Midbrain (tissue), 1 donor: ENCODE data around the gene GABRR1.
"Not testable (repeated sequence)": the region's sequence is repeated elsewhere in the genome, so short reads cannot be mapped to it uniquely, and the experiment has no call there.

Experiments
- DNase-seq: peaks from one replicate; lab custom pipeline; 2025; lab: John Stamatoyannopoulos, UW

Gene GABRR1

DNA sequence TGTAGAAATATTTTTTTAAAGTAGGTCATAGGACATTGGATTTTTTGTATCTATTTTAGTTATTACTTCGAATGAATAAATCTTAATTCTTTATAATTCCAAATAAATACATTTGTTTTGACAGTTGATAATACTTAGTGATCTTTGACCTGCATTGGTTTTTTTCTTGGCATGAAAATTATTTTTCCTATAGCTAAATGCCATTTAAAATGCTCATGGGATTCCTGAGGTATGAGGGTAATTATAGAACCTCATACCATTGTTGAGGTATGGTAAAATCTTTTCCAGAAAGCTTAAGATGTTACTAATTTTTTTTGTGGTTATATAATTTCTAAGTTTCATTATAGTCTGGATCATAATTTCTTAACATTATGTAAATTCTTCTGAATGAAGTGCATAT, 63.0 kb downstream of the GABRR1 start:
- no peak for DNase-seq

DNA sequence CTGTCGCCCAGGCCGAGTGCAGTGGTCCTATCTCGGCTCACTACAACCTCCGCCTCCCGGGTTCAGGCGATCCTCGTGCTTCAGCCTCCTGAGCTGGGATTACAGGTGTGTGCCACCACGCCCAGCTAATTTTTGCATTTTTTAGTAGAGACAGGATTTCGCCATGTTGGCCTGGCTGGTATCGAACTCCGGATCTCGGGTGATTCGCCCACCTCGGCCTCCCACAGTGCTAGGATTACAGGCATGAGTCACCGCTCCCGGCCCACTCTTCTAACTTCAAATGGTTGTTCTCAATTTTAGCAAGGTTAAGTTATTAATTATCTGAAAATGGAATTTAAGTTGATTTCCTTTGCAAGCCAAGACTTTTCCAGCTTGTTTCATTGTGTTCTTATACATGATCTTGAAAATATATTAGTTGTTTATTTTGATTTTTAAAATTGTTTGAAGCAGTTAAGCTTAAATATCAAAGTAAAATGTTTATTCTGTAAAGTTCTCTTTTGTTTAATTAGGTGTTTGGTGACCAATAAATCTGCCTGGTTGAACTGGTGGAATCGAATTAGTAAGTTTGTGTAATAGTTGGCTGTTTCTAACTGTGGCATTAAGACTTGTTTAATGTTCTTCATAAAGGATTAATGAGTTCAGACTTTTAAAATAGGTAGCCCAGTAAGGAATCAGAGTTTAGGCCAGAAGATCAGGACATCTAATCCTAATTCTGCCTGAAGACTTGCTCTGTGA, 69.0 kb downstream of the GABRR1 start:
- no peak for DNase-seq

DNA sequence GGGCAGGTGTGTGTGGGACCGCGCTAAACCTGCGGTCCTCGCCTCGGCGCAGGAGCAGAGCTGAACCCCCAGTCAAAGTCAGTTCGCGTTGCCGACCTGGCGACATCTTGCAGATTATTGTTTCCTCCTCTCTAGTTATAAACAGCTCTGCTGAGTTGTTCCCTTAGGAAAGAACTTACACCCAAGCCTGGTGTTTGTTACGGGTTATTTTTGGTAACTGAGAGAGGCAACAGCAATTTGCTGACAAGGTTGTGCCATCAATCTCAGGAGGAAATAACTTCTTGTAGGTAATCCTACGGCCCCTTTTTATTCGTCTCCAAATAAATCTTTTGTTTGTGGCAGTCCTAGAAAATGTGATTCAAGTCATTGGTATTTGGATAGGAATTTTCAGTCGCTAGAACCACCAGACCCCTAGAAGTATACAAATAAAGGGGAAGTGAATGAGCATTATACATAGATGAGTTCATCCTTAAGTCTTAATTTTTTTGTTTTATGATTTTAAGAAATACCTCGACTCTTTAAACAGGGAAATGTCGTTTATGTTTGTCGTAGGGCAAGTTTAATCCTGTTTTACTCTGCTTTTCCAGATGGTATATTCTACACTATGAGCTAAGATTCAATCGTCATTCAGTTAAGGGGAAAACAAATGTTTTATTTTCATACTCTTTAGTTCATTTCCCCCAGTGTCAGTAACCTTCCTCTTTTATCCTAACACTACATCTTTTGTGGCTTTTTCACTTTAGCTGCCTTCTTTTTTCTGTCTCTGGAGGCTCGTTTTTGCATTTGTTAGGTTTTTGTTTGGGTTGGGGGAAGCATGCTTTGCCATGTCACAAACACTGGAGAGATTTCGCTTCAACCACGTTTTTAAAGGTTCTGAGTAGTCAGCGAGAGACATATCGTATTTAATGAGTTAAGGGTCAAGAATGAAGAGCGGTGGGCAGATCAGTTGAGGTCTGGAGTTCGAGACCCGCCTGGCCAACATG, 70.1 kb downstream of the GABRR1 start:
- no peak for DNase-seq

DNA sequence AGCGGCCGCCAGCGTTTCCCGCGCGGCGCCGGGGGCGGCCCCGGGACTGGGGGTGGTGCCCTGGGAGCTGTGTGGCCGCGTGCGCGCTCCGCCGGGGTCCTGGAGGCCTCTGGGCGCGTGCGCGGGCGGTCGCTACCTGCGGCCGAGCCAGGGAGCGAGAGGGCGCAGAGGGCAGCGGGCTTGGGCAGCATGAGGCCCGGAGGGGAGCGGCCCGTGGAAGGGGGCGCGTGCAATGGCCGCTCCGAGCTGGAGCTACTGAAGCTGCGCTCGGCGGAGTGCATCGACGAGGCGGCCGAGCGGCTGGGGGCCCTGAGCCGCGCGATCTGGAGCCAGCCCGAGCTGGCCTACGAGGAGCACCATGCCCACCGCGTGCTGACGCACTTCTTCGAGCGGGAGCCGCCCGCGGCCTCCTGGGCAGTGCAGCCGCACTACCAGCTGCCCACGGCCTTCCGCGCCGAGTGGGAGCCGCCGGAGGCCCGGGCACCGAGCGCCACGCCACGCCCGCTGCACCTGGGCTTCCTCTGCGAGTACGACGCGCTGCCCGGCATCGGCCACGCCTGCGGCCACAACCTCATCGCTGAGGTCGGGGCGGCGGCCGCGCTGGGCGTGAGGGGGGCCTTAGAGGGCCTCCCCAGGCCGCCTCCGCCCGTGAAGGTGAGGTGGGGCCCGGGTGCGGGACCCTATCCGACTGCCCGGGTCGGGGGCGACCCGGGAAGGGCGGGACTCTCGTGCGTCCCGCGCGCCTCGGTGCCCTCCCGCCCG, 71.0 kb downstream of the GABRR1 start, which contains the start of gene PM20D2:
Gene PM20D2, plus strand, starts transcription at position 100 of the 762 bp plus-strand sequence. Its CDS starts 90 bp downstream, at position 190.
- DNase-seq, result peak; percentile 50

DNA sequence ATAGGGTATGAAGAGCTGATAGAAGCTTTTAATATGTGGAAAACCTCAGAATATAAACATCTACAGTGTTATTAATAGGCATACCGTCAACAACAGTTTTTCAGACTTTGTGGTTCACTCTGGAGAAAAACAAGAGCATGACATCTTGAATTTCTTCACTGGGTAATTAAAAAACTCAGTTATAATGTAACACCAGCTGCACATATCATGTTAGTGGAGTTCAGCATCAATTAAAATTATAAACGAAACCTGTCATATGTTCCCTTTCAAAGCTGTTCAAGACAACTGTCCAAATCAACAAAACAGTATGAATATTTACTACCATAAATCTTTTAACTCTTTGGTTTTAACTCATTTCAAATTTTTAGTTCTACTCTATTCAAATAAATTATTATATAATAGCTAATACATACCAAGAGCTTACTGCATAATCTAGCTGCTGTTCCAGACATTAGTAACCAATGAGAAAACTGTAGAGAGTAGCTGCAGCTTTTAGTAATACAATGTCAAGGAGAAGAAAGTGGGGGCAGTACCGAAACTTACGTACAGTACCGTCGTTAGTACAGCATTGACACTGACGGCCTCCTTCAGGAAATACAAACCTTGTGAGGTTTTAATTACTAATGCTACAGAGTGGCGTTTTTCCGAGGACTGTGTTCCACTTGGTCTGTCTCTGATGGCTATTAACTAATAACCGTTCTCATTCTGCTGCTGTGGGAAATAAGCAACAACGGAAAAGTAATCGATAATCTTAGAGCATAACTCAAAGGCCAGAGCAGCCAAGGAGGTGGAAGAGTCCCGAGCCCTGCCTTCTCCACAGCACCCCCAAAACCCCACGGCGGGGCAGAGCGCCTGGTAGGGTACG, 71.8 kb downstream of the GABRR1 start:
- peak; percentile 50 for DNase-seq

DNA sequence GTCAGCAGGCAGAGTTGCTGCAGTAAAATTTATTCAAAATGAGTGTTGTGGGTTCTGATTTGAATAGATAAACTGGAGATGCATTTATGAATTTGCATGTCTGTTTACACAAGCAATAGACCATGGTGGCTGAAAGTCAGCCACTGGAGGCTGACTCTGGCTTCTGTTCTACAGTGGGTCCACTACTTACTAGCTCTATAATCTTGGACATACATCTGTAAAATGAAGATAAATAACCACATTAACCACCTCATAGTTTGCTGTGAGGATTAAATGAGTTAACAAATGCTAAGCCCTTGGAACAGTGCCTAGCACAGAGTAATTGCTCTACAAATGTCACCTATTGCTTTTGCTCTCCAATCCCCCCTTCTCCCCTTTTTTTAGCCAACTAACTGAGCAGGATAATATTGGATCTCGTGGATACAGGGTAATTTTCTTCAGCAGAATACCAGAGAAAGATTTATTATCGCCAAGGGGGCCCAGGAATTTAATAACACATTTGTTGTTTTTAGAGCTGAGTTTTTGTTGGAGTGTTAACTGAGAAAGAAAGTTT, 72.7 kb downstream of the GABRR1 start:
- DNase-seq, result no peak

DNA sequence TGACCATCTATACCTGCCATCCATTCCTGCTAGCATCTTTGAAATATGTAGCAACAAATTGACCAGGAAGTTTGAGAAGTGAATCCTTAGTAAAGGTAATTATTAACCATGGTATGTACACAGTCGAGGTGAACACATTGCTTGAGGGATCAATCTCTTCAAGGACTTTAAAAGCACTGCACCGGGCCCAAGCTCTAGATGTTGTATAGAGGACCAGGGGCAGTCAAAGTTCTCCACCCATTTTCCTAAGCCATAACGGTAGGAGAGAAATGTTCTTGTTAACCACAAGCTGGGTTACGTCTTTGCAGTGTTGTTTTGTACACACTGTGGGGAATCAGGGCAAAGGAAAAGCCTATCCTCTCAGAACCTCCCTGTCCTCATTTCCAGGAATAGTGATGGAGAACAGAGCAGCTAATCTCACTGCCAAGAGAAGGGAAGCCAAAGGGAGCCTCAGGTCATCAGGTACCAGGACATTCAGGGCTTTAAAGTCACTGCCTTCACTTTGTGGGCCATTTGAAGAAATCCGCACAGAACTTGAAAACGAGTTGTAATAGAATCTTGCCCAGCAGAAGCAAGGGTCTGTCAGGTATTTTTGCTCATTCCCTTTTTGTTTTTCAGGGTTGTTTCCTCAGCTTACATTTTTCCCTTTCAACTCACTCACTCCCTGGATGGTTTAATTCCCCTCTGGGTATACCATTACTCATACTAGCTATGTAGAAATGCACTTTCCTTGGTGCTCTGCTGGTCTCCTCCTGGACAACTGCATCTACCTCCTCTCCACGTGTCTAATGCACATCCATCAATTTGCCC, 76.6 kb downstream of the GABRR1 start:
- DNase-seq, result no peak

DNA sequence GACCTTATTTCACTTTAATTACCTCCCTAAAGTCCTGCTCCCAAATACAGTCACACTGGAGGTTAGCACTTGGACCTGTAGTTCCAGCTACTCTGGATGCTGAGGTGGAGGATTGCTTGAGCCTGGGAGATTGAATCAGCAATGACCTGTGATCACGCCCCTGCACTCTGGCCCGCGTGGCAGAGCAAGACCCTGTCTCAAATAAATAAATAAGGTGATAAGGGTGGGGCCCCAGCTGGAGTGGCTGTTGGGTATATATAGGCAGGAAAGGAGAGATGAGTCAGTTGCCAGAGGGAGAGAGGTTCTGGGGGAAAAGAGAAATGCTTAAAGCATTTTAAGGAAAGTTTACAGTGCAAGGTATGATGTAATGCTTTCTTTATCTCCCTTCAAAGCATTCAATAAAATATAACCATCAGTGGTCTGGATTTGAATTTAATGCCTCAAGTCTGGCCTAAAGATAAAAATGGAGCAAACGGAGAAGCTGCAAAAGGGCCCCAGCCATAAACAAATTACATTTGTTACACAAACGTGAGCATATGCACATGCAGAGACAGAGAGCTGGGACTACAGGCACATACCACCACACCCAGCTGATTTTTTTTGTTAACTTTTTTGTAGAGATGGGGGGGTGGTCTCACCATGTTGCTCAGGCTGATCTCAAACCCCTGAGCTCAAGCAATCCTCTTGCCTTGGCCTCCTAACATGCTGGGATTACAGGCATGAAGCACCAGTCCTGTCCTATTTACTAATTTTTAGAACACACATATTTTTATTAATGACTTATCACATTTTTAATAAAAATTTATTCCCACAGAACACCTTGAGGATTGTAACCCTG, 77.4 kb downstream of the GABRR1 start:
- no peak for DNase-seq

DNA sequence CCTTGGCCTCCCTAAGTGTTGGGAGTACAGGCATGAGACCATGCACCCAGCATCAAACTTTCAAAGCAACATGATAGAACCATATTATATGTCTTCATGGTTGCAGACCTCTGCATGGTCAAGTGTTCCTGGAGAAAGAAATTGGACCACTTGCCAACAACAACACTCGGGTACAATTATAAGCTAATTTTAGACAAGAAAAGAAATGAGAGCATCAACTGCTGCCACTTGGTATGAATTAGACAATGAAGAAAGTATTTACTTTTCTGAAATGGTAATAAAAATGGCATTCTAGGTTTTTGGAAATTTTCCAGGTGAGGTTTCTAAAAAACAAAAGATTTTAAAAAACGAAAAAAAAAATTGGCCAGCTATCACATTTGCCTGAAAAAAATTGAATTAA, 79.0 kb downstream of the GABRR1 start:
- DNase-seq, result no peak

DNA sequence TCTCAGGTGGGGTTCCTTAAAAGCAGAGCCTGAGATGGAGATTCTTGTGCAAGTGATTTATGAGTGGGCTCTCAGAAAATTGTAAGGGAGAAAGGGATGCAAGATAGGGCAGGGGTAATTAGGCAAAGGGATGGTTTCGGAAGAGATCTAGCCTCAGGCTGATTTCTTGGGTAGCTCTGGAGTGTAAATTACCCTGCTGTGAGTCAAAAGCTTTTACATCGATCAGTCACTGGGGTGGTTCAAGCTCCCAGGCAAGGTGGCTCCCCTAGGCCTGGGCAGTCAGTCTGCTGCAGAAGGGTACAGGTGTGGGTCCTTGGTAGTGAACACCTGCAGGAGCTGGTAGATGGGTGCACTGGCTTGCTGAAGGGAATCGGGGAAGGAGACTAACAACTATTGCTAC, 82.4 kb downstream of the GABRR1 start:
- no peak for DNase-seq

DNA sequence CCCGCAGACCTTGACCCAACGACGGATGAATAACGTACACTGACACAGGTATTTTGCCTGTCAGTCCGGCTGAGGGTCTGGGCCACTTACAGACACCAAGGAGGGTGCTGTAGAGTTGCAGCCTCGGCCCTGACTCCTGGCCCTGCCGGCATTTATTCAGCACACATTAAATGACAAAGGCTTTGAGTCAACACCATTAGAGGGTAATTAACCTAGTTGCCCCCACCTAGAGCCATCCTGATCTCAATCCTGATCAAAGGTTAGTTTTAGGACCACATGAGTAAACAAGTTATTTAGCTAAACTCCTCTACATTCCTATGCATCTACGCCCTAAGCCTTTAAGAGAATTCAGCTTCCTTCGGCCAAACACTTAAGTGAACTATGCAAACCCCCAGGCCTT, 83.2 kb downstream of the GABRR1 start:
- DNase-seq, result no peak

DNA sequence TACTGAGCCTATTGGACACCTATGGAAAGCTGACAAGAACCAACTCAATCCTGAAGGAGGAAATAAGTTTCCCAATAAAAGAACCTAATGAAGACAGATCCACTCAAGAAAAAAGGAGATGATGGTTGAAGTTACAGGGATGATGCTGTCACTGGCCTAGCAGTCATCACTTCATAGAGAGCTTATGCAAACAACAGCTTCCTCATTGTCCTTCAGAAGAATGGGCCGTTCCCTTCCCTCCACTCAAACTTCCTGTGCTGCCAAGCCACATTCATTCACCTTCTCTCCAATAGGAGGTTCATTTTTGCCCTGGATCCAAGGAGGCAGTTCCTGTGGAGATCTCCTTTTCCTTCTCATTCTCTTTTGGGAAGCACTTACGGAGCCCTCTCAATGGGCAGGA, 85.1 kb downstream of the GABRR1 start:
- DNase-seq, result no peak

DNA sequence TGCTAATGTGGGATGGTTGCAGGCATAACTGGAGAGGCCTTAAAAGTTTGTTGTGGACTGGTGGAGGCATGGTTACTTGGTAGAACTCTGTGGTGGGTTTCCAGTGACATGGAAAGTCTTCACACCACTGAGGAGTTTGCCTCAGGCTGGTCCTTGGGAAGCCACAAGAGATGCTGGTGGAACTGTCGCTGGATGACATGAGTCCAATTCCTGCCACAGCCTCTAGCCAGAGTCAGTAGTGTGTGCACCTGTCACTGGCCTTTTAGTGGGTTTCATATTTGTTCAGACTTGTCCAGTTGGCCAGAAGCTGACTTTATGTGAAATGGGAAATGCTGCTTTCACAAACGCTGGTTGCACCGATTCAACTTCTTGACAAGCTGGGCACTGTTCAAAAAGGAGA, 85.6 kb downstream of the GABRR1 start:
- DNase-seq, result no peak

DNA sequence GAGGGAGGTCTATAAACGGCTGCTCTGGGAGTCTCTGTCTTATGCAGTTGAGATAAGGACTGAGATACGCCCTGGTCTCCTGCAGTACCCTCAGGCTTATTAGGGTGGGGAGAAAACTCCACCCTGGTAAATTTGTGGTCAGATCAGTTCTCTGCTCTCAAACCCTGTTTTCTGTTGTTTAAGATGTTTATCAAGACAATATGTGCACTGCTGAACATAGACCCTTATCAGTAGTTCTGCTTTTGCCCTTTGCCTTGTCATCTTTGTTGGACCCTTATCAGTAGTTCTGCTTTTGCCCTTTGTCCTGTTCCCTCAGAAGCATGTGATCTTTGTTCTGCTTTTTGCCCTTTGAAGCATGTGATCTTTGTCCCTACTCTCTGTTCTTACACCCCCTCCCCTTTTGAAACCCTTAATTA, 88.9 kb downstream of the GABRR1 start:
- DNase-seq, result not testable (repeated sequence)
